Measurements from ENCODE around the gene DNHD1. TPM values are rescaled to one million over a fixed set of nuclear protein-coding genes. Genes with fewer than 3 reads are reported as not detected.

Gene DNHD1
- total RNA-seq, 2 donors from 2014 or later, result 11.5 to 31.4 TPM

DNA sequence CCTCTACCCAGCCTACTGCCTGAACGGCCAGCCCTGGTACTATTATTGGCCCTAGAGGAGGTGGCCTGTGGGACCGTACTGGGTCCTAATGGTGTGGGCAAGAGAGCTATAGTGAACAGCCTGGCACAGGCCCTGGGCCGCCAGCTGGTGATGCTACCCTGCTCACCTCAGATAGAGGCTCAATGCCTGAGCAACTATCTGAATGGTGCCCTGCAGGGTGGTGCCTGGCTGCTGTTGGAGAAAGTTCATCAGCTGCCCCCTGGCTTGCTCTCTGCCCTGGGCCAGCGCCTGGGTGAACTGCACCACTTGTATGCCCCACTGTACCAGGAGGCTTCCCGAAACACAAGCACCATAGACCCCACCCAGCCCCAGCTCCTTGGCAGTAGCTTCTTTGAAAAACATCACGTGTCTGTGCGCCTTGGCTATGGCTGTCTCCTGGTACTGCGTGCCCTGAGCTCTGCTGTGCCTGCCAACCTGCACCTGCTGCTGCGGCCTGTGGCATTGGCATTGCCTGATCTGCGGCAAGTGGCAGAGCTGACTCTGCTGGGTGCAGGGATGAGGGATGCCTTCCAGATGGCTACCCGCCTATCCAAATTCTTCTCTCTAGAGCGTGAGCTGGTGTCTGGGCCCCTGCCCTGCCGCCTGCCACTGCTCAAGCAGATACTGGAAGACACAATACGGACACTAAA is 49.0 kb downstream of the DNHD1 start:
- Histone ChIP-seq H3K4me3 (no peak overlapping the region), H3K4me1 (replicated peaks) (no peaks in the 10 kb centered on the region), H3K27ac (no peak overlapping the region), H3K27me3 (replicated peaks; ENCODE audit: insufficient read depth) (no peaks in the 10 kb centered on the region), H3K36me3 (no peaks in the 10 kb centered on the region), H3K9me3 (no peaks in the 10 kb centered on the region)
- WGBS, result 95% methylated on average over 12 of the region's 14 CpGs
- TF ChIP-seq CTCF (IDR thresholded peaks at IDR 0.05) (no peak), POLR2AphosphoS5 (IDR thresholded peaks at IDR 0.05) (no peak), POLR2A (IDR thresholded peaks at IDR 0.05) (no peak)
- no peak for DNase-seq (ENCODE audit: low spot score)
- intact Hi-C loops (cut with DNase I), result no loop called here

- Histone ChIP-seq H3K4me3 (no peak overlapping the region), H3K27ac (no peak overlapping the region)
- TF ChIP-seq CTCF (IDR thresholded peaks at IDR 0.05) (no peak), POLR2A (IDR thresholded peaks at IDR 0.05) (no peak), POLR2AphosphoS5 (IDR thresholded peaks at IDR 0.05) (no peak)
Observed at GRCh38 chr11:6546735-6547134, 49.7 kb downstream of the DNHD1 start.

DNA sequence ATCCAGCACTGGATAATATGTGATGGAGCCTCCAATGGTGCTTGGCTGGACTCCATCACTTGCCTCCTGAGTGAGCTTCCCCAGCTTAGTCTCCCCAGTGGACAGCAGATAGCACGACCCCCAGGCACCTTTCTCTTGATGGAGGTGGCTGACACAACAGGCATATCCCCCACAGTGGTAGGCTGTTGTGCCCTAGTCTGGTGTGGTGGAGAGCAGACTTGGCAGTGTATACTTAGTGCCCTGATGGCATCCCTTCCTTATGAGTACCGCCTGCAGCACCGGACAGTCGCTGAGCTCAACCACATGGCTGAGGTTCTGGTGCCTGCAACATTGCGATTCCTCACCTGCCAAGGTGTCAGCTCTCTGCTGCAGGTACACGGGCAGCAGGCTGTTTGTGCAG is 50.1 kb downstream of the DNHD1 start:
- Histone ChIP-seq H3K4me3 (no peak overlapping the region), H3K27me3 (replicated peaks; ENCODE audit: insufficient read depth) (no peaks in the 10 kb centered on the region), H3K27ac (no peak overlapping the region), H3K4me1 (replicated peaks) (no peaks in the 10 kb centered on the region), H3K36me3 (no peaks in the 10 kb centered on the region), H3K9me3 (no peaks in the 10 kb centered on the region)
- no peak for TF ChIP-seq POLR2A (IDR thresholded peaks at IDR 0.05)
- no peak for TF ChIP-seq CTCF (IDR thresholded peaks at IDR 0.05)
- no peak for TF ChIP-seq POLR2AphosphoS5 (IDR thresholded peaks at IDR 0.05)
- WGBS, result 94% methylated on average over 6 of the region's 6 CpGs
- no peak for DNase-seq (ENCODE audit: low spot score)
- intact Hi-C loops (cut with DNase I), result no loop called here

More at GRCh38 chr11:6546735-6547134, 49.7 kb downstream of the DNHD1 start:
- H3K27me3 ChIP-seq (replicated peaks; ENCODE audit: insufficient read depth), result no peaks in the 10 kb centered on the region
- no peak for DNase-seq (ENCODE audit: low spot score)
- H3K9me3 ChIP-seq, result no peaks in the 10 kb centered on the region
- WGBS, result 98% methylated on average over 6 of the region's 8 CpGs
- no peaks in the 10 kb centered on the region for H3K4me1 ChIP-seq (replicated peaks)
- intact Hi-C loops (cut with DNase I), result no loop called here
- H3K36me3 ChIP-seq, result no peaks in the 10 kb centered on the region

DNA sequence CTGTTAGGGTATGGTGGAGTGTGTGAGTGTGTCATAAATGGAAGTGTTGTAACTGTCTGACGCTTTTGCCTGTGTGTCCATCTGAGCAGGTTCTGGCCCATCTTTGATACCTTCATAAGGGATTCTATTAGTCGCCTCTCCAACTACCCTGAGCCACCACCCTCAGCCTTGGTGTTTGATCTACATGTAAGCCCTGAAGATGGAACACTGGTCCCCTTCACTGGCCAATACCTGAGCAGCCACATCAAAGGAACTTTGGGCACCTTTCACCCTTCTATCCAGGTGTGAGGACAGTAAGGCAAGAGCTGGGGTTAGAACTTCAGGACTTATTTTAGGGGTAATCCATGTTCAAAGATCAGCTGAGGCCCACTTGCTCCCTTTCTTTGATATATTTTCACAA is 51.0 kb downstream of the DNHD1 start:
- WGBS, result 94% methylated on average over 2 of the region's 2 CpGs
- H3K4me3 ChIP-seq, result no peak overlapping the region
- H3K4me1 ChIP-seq (replicated peaks), result no peaks in the 10 kb centered on the region
- TF ChIP-seq POLR2A (IDR thresholded peaks at IDR 0.05), result no peak
- no peak for TF ChIP-seq POLR2AphosphoS5 (IDR thresholded peaks at IDR 0.05)
- no peak for TF ChIP-seq CTCF (IDR thresholded peaks at IDR 0.05)
- intact Hi-C loops (cut with DNase I), result no loop called here
- H3K27ac ChIP-seq, result no peak overlapping the region
- H3K36me3 ChIP-seq, result no peaks in the 10 kb centered on the region
- H3K9me3 ChIP-seq, result no peaks in the 10 kb centered on the region
- no peaks in the 10 kb centered on the region for H3K27me3 ChIP-seq (replicated peaks; ENCODE audit: insufficient read depth)
- no peak for DNase-seq (ENCODE audit: low spot score)

DNA sequence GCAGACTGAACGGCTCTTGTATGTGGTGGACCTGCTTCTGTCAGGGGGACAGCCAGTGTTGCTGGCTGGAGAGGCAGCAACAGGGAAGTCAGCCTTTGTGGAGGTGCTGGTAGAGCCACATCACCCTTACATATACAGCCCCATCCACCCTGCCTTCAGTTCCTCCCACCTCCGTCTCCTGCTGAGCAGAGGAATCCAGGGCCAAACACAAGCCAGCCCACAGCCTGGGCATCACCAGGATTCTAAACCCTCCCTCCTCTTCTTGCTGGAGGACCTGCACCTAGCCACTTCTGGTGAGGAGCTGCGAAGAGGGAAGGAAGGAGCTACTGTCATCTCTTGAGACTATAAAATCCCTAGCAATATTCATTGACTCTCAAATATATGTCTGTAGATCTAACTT is 51.6 kb downstream of the DNHD1 start:
- WGBS, result 93% methylated on average over 3 of the region's 3 CpGs
- Histone ChIP-seq H3K4me3 (no peak overlapping the region), H3K4me1 (replicated peaks) (no peaks in the 10 kb centered on the region), H3K9me3 (no peaks in the 10 kb centered on the region), H3K27ac (no peak overlapping the region), H3K36me3 (no peaks in the 10 kb centered on the region), H3K27me3 (replicated peaks; ENCODE audit: insufficient read depth) (no peaks in the 10 kb centered on the region)
- TF ChIP-seq CTCF (IDR thresholded peaks at IDR 0.05) (no peak), POLR2A (IDR thresholded peaks at IDR 0.05) (no peak), POLR2AphosphoS5 (IDR thresholded peaks at IDR 0.05) (no peak)
- intact Hi-C loops (cut with DNase I), result no loop called here
- no peak for DNase-seq (ENCODE audit: low spot score)

Measured in prostate gland (tissue), 2 donors.